A549 (cell line): ENCODE results near the gene LRRC59. TPM values are rescaled to one million over a fixed set of nuclear protein-coding genes. Genes with fewer than 3 reads are reported as not detected.

Source experiments
- ATAC-seq, 2 experiments: fragments of 200-7000 bp in 1 of 2; fragments of >200 bp in 1 of 2; cut with Nextera tagmentation in 1 of 2; cut with Tn5 transposase in 1 of 2; 3 replicates each; pipeline versions ENCODE4 v1.8.0 to v1.9.1; 2018 to 2020; ENCODE audit warnings: mild to moderate bottlenecking in 1 of 2, moderate library complexity in 1 of 2
- CTCF ChIA-PET: fragments of 300-600 bp; sonication (Branson Sonifier 250); formaldehyde crosslinking; extraction: SDS; loops from one replicate; lab custom pipeline; 2021; ENCODE audit warnings: antibody characterized with exemption, inconsistent platforms; lab: Yijun Ruan, JAX
- POLR2A ChIA-PET: fragments of 350-600 bp; formaldehyde crosslinking; extraction: SDS; loops from one replicate; lab custom pipeline; 2021; ENCODE audit warnings: antibody characterized with exemption, inconsistent platforms; lab: Yijun Ruan, JAX
- DNase-seq, 2 experiments: peaks; one replicate each; pipeline versions ENCODE4 v3.0.0 to v3.0.0-alpha.2; 2011 to 2016; ENCODE audit warnings: low read depth in 1 of 2, low spot score in 1 of 2
- FAIRE-seq: peaks from 2 replicates; lab custom pipeline; 2011; peaks lifted over from hg19 to GRCh38; lab: Jason Lieb, UNC
- H3K27ac ChIP-seq, 2 experiments: fragments of >200 bp; sonication (Bioruptor Twin); formaldehyde crosslinking; 3 replicates each; pipeline ENCODE4 v1.5.1; 2016 to 2017
- H3K4me1 ChIP-seq: fragments of >200 bp; sonication (Bioruptor Twin); formaldehyde crosslinking; 3 replicates; pipeline ENCODE4 v1.6.1; 2016
- H3K4me2 ChIP-seq: fragments of >200 bp; sonication (Bioruptor Twin); formaldehyde crosslinking; 3 replicates; pipeline ENCODE4 v1.6.1; 2016
- H3K4me3 ChIP-seq: fragments of >200 bp; sonication (Bioruptor Twin); formaldehyde crosslinking; 3 replicates; pipeline ENCODE4 v1.5.1; 2016
- H3K9me3 ChIP-seq: fragments of >200 bp; sonication (Bioruptor Twin); formaldehyde crosslinking; 3 replicates; pipeline ENCODE4 v1.6.1; 2016
- BCL3 ChIP-seq: fragments of >200 bp; sonication (Bioruptor Twin); formaldehyde crosslinking; IDR thresholded peaks from 3 replicates; pipeline ENCODE4 v1.6.1; 2016
- CBX2 ChIP-seq: fragments of 200-600 bp; sonication (generic); IDR thresholded peaks from 2 replicates; pipeline ENCODE4 v1.6.1; 2016; ENCODE audit warnings: low read depth, mild to moderate bottlenecking, borderline replicate concordance
- CBX8 ChIP-seq: fragments of 200-600 bp; sonication (generic); IDR thresholded peaks from 2 replicates; pipeline ENCODE4 v1.6.1; 2016
- CEBPB ChIP-seq, 2 experiments: fragments of >200 bp in 1 of 2; sonication (Bioruptor Twin) in 1 of 2; formaldehyde crosslinking in 1 of 2; IDR thresholded peaks; 2 replicates each; pipeline ENCODE4 v1.6.1; 2012 to 2016
- EHF ChIP-seq: fragments of 250-450 bp; sonication (Bioruptor Pico); IDR thresholded peaks from 2 replicates; pipeline ENCODE4 v1.5.0; 2020; ENCODE audit warnings: mild to moderate bottlenecking
- ELK1 ChIP-seq: fragments of 150-350 bp; IDR thresholded peaks from 2 replicates; pipeline ENCODE4 v1.6.1; 2014; ENCODE audit warnings: low read depth, mild to moderate bottlenecking, low read length
- FOSL2 ChIP-seq, 2 experiments: fragments of 450-650 bp in 1 of 2; fragments of >200 bp in 1 of 2; sonication (Bioruptor Twin) in 1 of 2; formaldehyde crosslinking; IDR thresholded peaks; 2 replicates each; pipeline versions ENCODE4 v1.5.0 to v1.6.1; 2016 to 2020; ENCODE audit warnings: mild to moderate bottlenecking in 1 of 2, moderate library complexity in 1 of 2
- HOXB13 ChIP-seq: fragments of 250-450 bp; sonication (Bioruptor Pico); IDR thresholded peaks from 2 replicates; pipeline ENCODE4 v1.5.0; 2020; ENCODE audit warnings: low read depth, mild to moderate bottlenecking, moderate library complexity
- JUN ChIP-seq, 2 experiments: fragments of >200 bp; sonication (Bioruptor Twin); formaldehyde crosslinking; IDR thresholded peaks; 2 replicates in 1 of 2; 3 replicates in 1 of 2; pipeline ENCODE4 v1.6.1; 2016 to 2017
- KDM1A ChIP-seq: fragments of 200-600 bp; sonication (generic); IDR thresholded peaks from 2 replicates; pipeline ENCODE4 v1.6.1; 2016; ENCODE audit warnings: low read depth, mild to moderate bottlenecking
- KDM5A ChIP-seq: fragments of 200-600 bp; sonication (generic); IDR thresholded peaks from 2 replicates; pipeline ENCODE4 v1.6.1; 2016; ENCODE audit warnings: antibody characterized with exemption, mild to moderate bottlenecking
- MYC ChIP-seq: IDR thresholded peaks from 2 replicates; pipeline ENCODE4 v1.6.1; 2012; ENCODE audit warnings: mild to moderate bottlenecking, inconsistent platforms, low read length, improper control_type of control experiment, borderline replicate concordance
- PBX3 ChIP-seq: IDR thresholded peaks from 2 replicates; pipeline ENCODE4 v1.6.1; 2012
- RARB ChIP-seq: fragments of 250-450 bp; sonication (Bioruptor Pico); IDR thresholded peaks from 2 replicates; pipeline ENCODE4 v1.8.0; 2021; ENCODE audit warnings: mild to moderate bottlenecking, moderate library complexity
- RNF2 ChIP-seq: fragments of 200-600 bp; sonication (generic); IDR thresholded peaks from 2 replicates; pipeline ENCODE4 v1.6.1; 2016; ENCODE audit warnings: low read depth, mild to moderate bottlenecking, antibody characterized with exemption, moderate library complexity, borderline replicate concordance
- SMC3 ChIP-seq: fragments of >200 bp; sonication (Bioruptor Twin); formaldehyde crosslinking; IDR thresholded peaks from 3 replicates; pipeline ENCODE4 v1.6.1; 2018; ENCODE audit warnings: inconsistent platforms
- WGBS: methylation state at CpG from one replicate; pipeline ENCODE4 v1.1.6; 2017; ENCODE audit errors: missing lambda C conversion rate; 5-methylcytosine and 5-hydroxymethylcytosine counted together
- polyA plus RNA-seq, 4 experiments: library from polyadenylated mRNA; depleted of rRNA in 3 of 4; stranded (reverse); fragments of >200 nt; fragmentation: RNase III in 1 of 4; extraction: RNeasy Plus Mini Kit Qiagen cat#74134 plus additional on column Dnase treatment in 1 of 4; gene quantifications; 2 replicates in 3 of 4; 3 replicates in 1 of 4; pipeline ENCODE4 v1.2.3, GENCODE V29; 2011 to 2017

Gene LRRC59
- polyA plus RNA-seq, 2 of the 4 experiments (the other 2 are of a cell fraction), result 209 to 228 TPM

- peak; percentile 92 to 97; a peak in 3 of 5 replicates for TF ChIP-seq JUN (IDR thresholded peaks at IDR 0.05)
- TF ChIP-seq FOSL2 (IDR thresholded peaks at IDR 0.05), result no peak
- peak; percentile 37 for TF ChIP-seq FOSL2 (CRISPR knock-in tag; IDR thresholded peaks at IDR 0.05)
These were observed 24.4 kb downstream of the LRRC59 start, which contains the start of the genes EME1 and MRPL27 (continued) for GRCh38 chr17:50372758-50373556.

GRCh38 chr17:50372222-50372757 lies 25.0 kb downstream of the LRRC59 start:
- ChIA-PET CTCF (interaction anchor here (0.9 to 33.9 kb wide), 5 partner anchors 10 to 107 kb away, joined by 3 to 445 read pairs (median 5); partner anchors contain the start of genes LRRC59 and RSAD1), POLR2A (interaction anchor here (0.5 to 2.0 kb wide), 2 partner anchors 12 to 25 kb away, joined by 3 to 7 read pairs; partner anchors contain the start of gene LRRC59)
- TF ChIP-seq SMC3 (no peak), CBX2 (no peak), JUN (IDR thresholded peaks at IDR 0.05) (no peak), ELK1 (no peak), CEBPB (IDR thresholded peaks at IDR 0.05) (no peak), RNF2 (no peak), KDM1A (no peak), BCL3 (no peak), KDM5A (no peak), CBX8 (no peak), HOXB13 (CRISPR knock-in tag) (no peak), PBX3 (no peak), MYC (no peak)
- Histone ChIP-seq H3K27ac (peak overlapping the region; percentile 94 to 95), H3K4me2 (peak overlapping the region; percentile 81), H3K4me1 (peaks cover 14% of the 10 kb centered on the region; the same call in 2 of the 3 replicates), H3K4me3 (peak overlapping the region; percentile 70), H3K9me3 (no peaks in the 10 kb centered on the region)
- FAIRE-seq, result no peak
- DNase-seq, result no peak
- WGBS, result 8% methylated on average over 14 of the region's 14 CpGs
- no peak for ATAC-seq

GRCh38 chr17:50371526-50371925 lies 25.8 kb downstream of the LRRC59 start:
- peaks cover 14% of the 10 kb centered on the region; the same call in 2 of the 3 replicates for H3K4me1 ChIP-seq
- no peak overlapping the region for H3K4me3 ChIP-seq
- no peaks in the 10 kb centered on the region for H3K9me3 ChIP-seq
- FAIRE-seq, result no peak
- peak overlapping the region; percentile 14 to 95; a peak in 3 of 6 replicates for H3K27ac ChIP-seq
- TF ChIP-seq RARB (CRISPR knock-in tag) (no peak), JUN (IDR thresholded peaks at IDR 0.05) (0 out of 5 replicates have a peak, but pooled peaks of 1 of the 2 experiments have one; percentile 7), EHF (CRISPR knock-in tag) (no peak)
- no peak for DNase-seq
- ATAC-seq, result no peak
- CTCF ChIA-PET, result interaction anchor here (0.9 to 33.9 kb wide), 5 partner anchors 10 to 107 kb away, joined by 3 to 445 read pairs (median 5); partner anchors contain the start of genes LRRC59 and RSAD1
- POLR2A ChIA-PET, result interaction anchor here (1.1 kb wide), 1 partner anchor 9 kb away, joined by 3 read pairs; no protein-coding TSS in a partner anchor
- WGBS, result 99% methylated on average over 2 of the region's 2 CpGs
- peak overlapping the region; percentile 81 for H3K4me2 ChIP-seq
